GM12878 (cell line): Measurements from ENCODE around the gene TUBA3E. TPM values are rescaled to one million over a fixed set of nuclear protein-coding genes. Genes with fewer than 3 reads are reported as not detected.

Experiments used
- ATAC-seq: fragments of 200-7000 bp; cut with Tn5 transposase; 3 replicates; pipeline ENCODE4 v1.9.1; 2020; ENCODE audit warnings: mild to moderate bottlenecking, moderate library complexity
- Bru-seq: library from RNA; stranded (reverse); fragments of 400-500 nt; gene quantifications from one replicate; lab custom pipeline; 2021; lab: Mats Ljungman, UMichigan
- BruChase-seq, 2 experiments: library from RNA; stranded (reverse); fragments of 400-500 nt; gene quantifications; one replicate each; lab custom pipeline; 2021; lab: Mats Ljungman, UMichigan
- BruUV-seq: library from RNA; stranded (reverse); fragments of 400-500 nt; replicated peaks from 2 replicates; lab custom pipeline; 2021; lab: Mats Ljungman, UMichigan
- CTCF ChIA-PET: fragments of 300-600 bp; sonication (Branson Sonifier 250); formaldehyde crosslinking; extraction: SDS; loops from one replicate; lab custom pipeline; 2021; ENCODE audit warnings: inconsistent platforms; lab: Yijun Ruan, JAX
- POLR2A ChIA-PET: fragments of 350-600 bp; formaldehyde crosslinking; extraction: SDS; loops from one replicate; lab custom pipeline; 2021; ENCODE audit warnings: inconsistent platforms; lab: Charles Lee
- RAD21 ChIA-PET: fragments of 300-600 bp; sonication (Branson Sonifier 250); formaldehyde crosslinking; loops from one replicate; lab custom pipeline; 2023; ENCODE audit warnings: antibody characterized with exemption; ENCODE audit not compliant: unreplicated experiment; lab: Charles Lee
- SMC1A ChIA-PET: fragments of 300-600 bp; sonication (Branson Sonifier 250); formaldehyde crosslinking; loops from one replicate; lab custom pipeline; 2023; ENCODE audit not compliant: unreplicated experiment, uncharacterized antibody; lab: Charles Lee
- DNase-seq: peaks from one replicate; pipeline ENCODE4 v3.0.0-alpha.2; 2011; ENCODE audit warnings: low read depth, low spot score
- FAIRE-seq: peaks from 3 replicates; lab custom pipeline; 2011; peaks lifted over from hg19 to GRCh38; lab: Jason Lieb, UNC
- H2AFZ ChIP-seq: 2 replicates; pipeline ENCODE4 v1.6.0; 2011; ENCODE audit warnings: low read depth, low read length, control low read depth; ENCODE audit not compliant: control insufficient read depth
- H3K27ac ChIP-seq: 2 replicates; pipeline ENCODE4 v1.5.1; 2011; ENCODE audit warnings: control low read depth; ENCODE audit not compliant: control insufficient read depth, insufficient read depth
- H3K27me3 ChIP-seq, 2 experiments: replicated peaks in 1 of 2; 2 replicates each; pipeline versions ENCODE4 v1.6.0 to v1.6.1; 2011; ENCODE audit warnings: low read length in 1 of 2; ENCODE audit not compliant: control insufficient read depth in 2 of 2, insufficient read depth in 2 of 2
- H3K36me3 ChIP-seq, 2 experiments: 2 replicates each; pipeline ENCODE4 v1.5.1; 2011; ENCODE audit warnings: low read length in 1 of 2; ENCODE audit not compliant: control insufficient read depth in 2 of 2, insufficient read depth in 2 of 2
- H3K4me1 ChIP-seq: 2 replicates; pipeline ENCODE4 v1.6.1; 2011; ENCODE audit warnings: mild to moderate bottlenecking, low read length, moderate library complexity, mixed read lengths; ENCODE audit not compliant: control insufficient read depth, insufficient read depth
- H3K4me2 ChIP-seq: 2 replicates; pipeline ENCODE4 v1.6.0; 2011; ENCODE audit warnings: control low read depth; ENCODE audit not compliant: control insufficient read depth, insufficient read depth
- H3K4me3 ChIP-seq: fragments of 200-600 bp; sonication (generic); 2 replicates; pipeline ENCODE4 v1.5.1; 2016
- H3K79me2 ChIP-seq: 2 replicates; pipeline ENCODE4 v1.6.0; 2011; ENCODE audit warnings: low read length; ENCODE audit not compliant: control insufficient read depth, insufficient read depth
- H3K9ac ChIP-seq: 2 replicates; pipeline ENCODE4 v1.8.0; 2011; ENCODE audit warnings: low read length, control low read depth, mixed read lengths; ENCODE audit not compliant: control insufficient read depth, insufficient read depth
- H3K9me3 ChIP-seq: replicated peaks from 3 replicates; pipeline ENCODE4 v1.5.1; 2011; ENCODE audit warnings: mild to moderate bottlenecking, low read length; ENCODE audit not compliant: control insufficient read depth, insufficient read depth
- H4K20me1 ChIP-seq: 2 replicates; pipeline ENCODE4 v1.6.0; 2011; ENCODE audit not compliant: control insufficient read depth, insufficient read depth
- BCLAF1 ChIP-seq: fragments of 450-650 bp; IDR thresholded peaks from 2 replicates; pipeline ENCODE4 v1.6.1; 2017; ENCODE audit warnings: antibody characterized with exemption, mild to moderate bottlenecking, moderate library complexity
- CREB1 ChIP-seq: IDR thresholded peaks from 2 replicates; pipeline ENCODE4 v1.6.1; 2012; ENCODE audit warnings: low read depth, mild to moderate bottlenecking, inconsistent platforms
- CUX1 ChIP-seq: IDR thresholded peaks from 2 replicates; pipeline ENCODE4 v1.6.1; 2012; ENCODE audit warnings: improper control_type of control experiment, low read depth, low read length; ENCODE audit not compliant: insufficient replicate concordance
- IKZF1 ChIP-seq: fragments of 450-650 bp; conservative IDR thresholded peaks from 2 replicates; pipeline ENCODE4 v1.6.1; 2017; ENCODE audit warnings: antibody characterized with exemption, mild to moderate bottlenecking
- IKZF2 ChIP-seq, 2 experiments: fragments of 450-650 bp; IDR thresholded peaks; 2 replicates each; pipeline ENCODE4 v1.6.1; 2017; ENCODE audit warnings: mild to moderate bottlenecking in 2 of 2, moderate library complexity in 2 of 2
- IRF4 ChIP-seq: IDR thresholded peaks from 2 replicates; pipeline ENCODE4 v1.6.1; 2011; ENCODE audit warnings: low read depth, low read length
- POLR2AphosphoS5 ChIP-seq: IDR thresholded peaks from 2 replicates; pipeline ENCODE4 v1.6.1; 2011; ENCODE audit warnings: mild to moderate bottlenecking, low read length, inconsistent platforms
- SUZ12 ChIP-seq: fragments of 200-600 bp; sonication (generic); IDR thresholded peaks from one replicate; pipeline ENCODE4 v1.6.1; 2018; ENCODE audit warnings: antibody characterized with exemption, mild to moderate bottlenecking; ENCODE audit not compliant: unreplicated experiment
- TCF12 ChIP-seq: IDR thresholded peaks from 2 replicates; pipeline ENCODE4 v1.6.1; 2011; ENCODE audit warnings: low read depth, mild to moderate bottlenecking, low read length
- ZNF622 ChIP-seq: fragments of 450-650 bp; IDR thresholded peaks from 2 replicates; pipeline ENCODE4 v1.6.1; 2017; ENCODE audit warnings: mild to moderate bottlenecking, inconsistent platforms
- WGBS: methylation state at CpG from one replicate; pipeline ENCODE4 v1.1.6; 2016; ENCODE audit warnings: low lambda C conversion rate; ENCODE audit not compliant: insufficient replicate concordance, insufficient coverage; ENCODE audit errors: missing lambda C conversion rate; 5-methylcytosine and 5-hydroxymethylcytosine counted together
- in situ Hi-C: fragments of 300-500 bp; cut with MboI; formaldehyde crosslinking; loops from 9 replicates; pipeline ENCODE4 v1.14.3; 2018; ENCODE audit warnings: mixed read lengths
- intact Hi-C: fragments of 100-400 bp; cut with micrococcal nuclease; formaldehyde crosslinking; loops from one replicate; pipeline ENCODE4 v1.14.2; 2022; ENCODE audit not compliant: unreplicated experiment
- long read RNA-seq, 2 experiments: library from polyadenylated mRNA; unstranded; transcript quantifications; one replicate each; pipeline ENCODE4 v2.0.0, GENCODE V29; 2019 to 2020
- polyA minus RNA-seq, 3 experiments: library from RNA; depleted of rRNA, polyadenylated mRNA; stranded (reverse); fragments of >200 nt; gene quantifications; 2 replicates each; pipeline ENCODE4 v1.2.3, GENCODE V29; 2011
- polyA plus RNA-seq, 11 experiments: library from polyadenylated mRNA; depleted of rRNA in 4 of 11; unstranded in 6 of 11; stranded (reverse) in 5 of 11; fragments of >200 nt; fragmentation: Nextera tagmentation in 4 of 11; fragmentation: Illumina TruSeq in 1 of 11; extraction: Ambion mirVana in 4 of 11; extraction: Trizol in 1 of 11; gene quantifications; 1 replicate in 1 of 11; 2 replicates in 10 of 11; pipeline versions ENCODE4 v1.2.1 to v1.2.3, GENCODE V29; 2011 to 2016; ENCODE audit warnings: inconsistent platforms in 2 of 11, missing spikeins in 2 of 11, low read depth in 1 of 11
- total RNA-seq, 4 experiments: library from RNA; depleted of rRNA in 3 of 4; stranded (reverse); fragments of >200 nt in 3 of 4; fragmentation: Illumina TruSeq in 1 of 4; extraction: Trizol in 1 of 4; gene quantifications; 2 replicates each; pipeline versions ENCODE4 v1.2.1 to v1.2.3, GENCODE V29; 2013 to 2021

TUBA3E gene
- total RNA-seq (2013; cell fraction: nucleolus; rRNA removed), result not detected in 2 replicates
- not detected in 2 replicates for total RNA-seq (2014; rRNA removed)
- not detected in 2 replicates for total RNA-seq (2014; rRNA removed; fragmentation: Illumina TruSeq; extraction: Trizol)
- total RNA-seq (2021), result not detected in 2 replicates
- polyA plus RNA-seq (2011; ENCODE audit: low read depth), result not detected
- not detected in 2 replicates for polyA plus RNA-seq (2011; rRNA removed)
- polyA plus RNA-seq (2011; cell fraction: cytosol; rRNA removed), result not detected in 2 replicates
- polyA plus RNA-seq (2011; cell fraction: nucleus; rRNA removed), result not detected in 2 replicates
- not detected in 2 replicates for polyA plus RNA-seq (2012)
- not detected in 2 replicates for polyA plus RNA-seq (2014; fragmentation: Illumina TruSeq; extraction: Trizol)
- polyA plus RNA-seq (2014; fragmentation: Nextera tagmentation; extraction: Ambion mirVana), result not detected
- polyA plus RNA-seq (2014; rRNA removed), result not detected in 2 replicates
- not detected for polyA plus RNA-seq (2016; fragmentation: Nextera tagmentation; extraction: Ambion mirVana)
- not detected in 2 replicates for polyA minus RNA-seq (2011; rRNA and poly(A)+ RNA removed)
- polyA minus RNA-seq (2011; cell fraction: cytosol; rRNA and poly(A)+ RNA removed), result not detected in 2 replicates
- polyA minus RNA-seq (2011; cell fraction: nucleus; rRNA and poly(A)+ RNA removed), result not detected in 2 replicates
- not detected for Bru-seq, nascent RNA
- BruChase-seq, experiment 1, labeled RNA remaining after a 6-hour chase, result not detected
- BruChase-seq, experiment 2, labeled RNA remaining after a 2-hour chase, result not detected
- long read RNA-seq, experiment 1, result 0 reads
- long read RNA-seq, experiment 2, result 0 reads

- in situ Hi-C loops (no loop called here), intact Hi-C loops (no loop called here)
- no peak within 1 kb of the TSS for H3K4me2 ChIP-seq
- no peak for ATAC-seq
- H2AFZ ChIP-seq, result no peak within 1 kb of the TSS
- H3K36me3 ChIP-seq, result no peaks in the 10 kb centered on the region
- DNase-seq, result no peak
- no peak within 1 kb of the TSS for H3K9ac ChIP-seq
- BruUV-seq, result no TSS peak
- SMC1A ChIA-PET, result no interaction called here
- RAD21 ChIA-PET, result no interaction called here
- no peak within 1 kb of the TSS for H3K27ac ChIP-seq
- H3K27me3 ChIP-seq, result no peaks in the 10 kb centered on the region
- POLR2A ChIA-PET, result no interaction called here
- no peaks in the 10 kb centered on the region for H3K9me3 ChIP-seq
- H3K79me2 ChIP-seq, result no peaks in the 10 kb centered on the region
- no peaks in the 10 kb centered on the region for H4K20me1 ChIP-seq
- no peak for FAIRE-seq
- CTCF ChIA-PET, result no interaction called here
- TF ChIP-seq IKZF2 (IDR thresholded peaks at IDR 0.05) (no peak), ZNF622 (no peak), BCLAF1 (no peak), IKZF1 (no peak), SUZ12 (no peak), CUX1 (no peak), CREB1 (no peak), TCF12 (no peak), POLR2AphosphoS5 (no peak), IRF4 (no peak)
- TF ChIP-seq, all 136 proteins: peak for 0
- WGBS, result no CpG with 5 or more reads among the region's 26 CpGs
- Histone ChIP-seq H3K4me3 (no peak within 1 kb of the TSS), H3K4me1 (no peaks in the 10 kb centered on the region)
These were observed at the start of gene TUBA3E for GRCh38 chr2:130198343-130198742. TUBA3E (minus strand) TSS chr2:130198439; CDS start chr2:130198360, 79 bp downstream.
